HL-60 (cell line): ENCODE measurements around the gene SELENOT.

Experiments used
- DNase-seq, 2 experiments: peaks; one replicate each; pipeline ENCODE4 v3.0.0-alpha.2; 2010 to 2020; ENCODE audit warnings: low read depth in 1 of 2, low spot score in 1 of 2
- H3K27ac ChIP-seq: fragments of 250-450 bp; sonication (Bioruptor Pico); replicated peaks from 2 replicates; pipeline ENCODE4 v1.5.1; 2020; ENCODE audit warnings: mild to moderate bottlenecking, moderate library complexity
- H3K27me3 ChIP-seq: fragments of 250-450 bp; sonication (Bioruptor Pico); 2 replicates; pipeline ENCODE4 v1.5.1; 2021; ENCODE audit warnings: mild to moderate bottlenecking, moderate library complexity; ENCODE audit not compliant: insufficient read depth, poor library complexity, severe bottlenecking
- H3K4me3 ChIP-seq: replicated peaks from 2 replicates; pipeline ENCODE4 v1.5.1; 2011; ENCODE audit warnings: mild to moderate bottlenecking, control low read depth, low read length; ENCODE audit not compliant: insufficient read depth
- GABPA ChIP-seq: IDR thresholded peaks from 2 replicates; pipeline ENCODE4 v1.6.1; 2012; ENCODE audit warnings: low read depth
- POLR2AphosphoS5 ChIP-seq: IDR thresholded peaks from 2 replicates; pipeline ENCODE4 v1.6.1; 2012; ENCODE audit warnings: low read depth
- SPI1 ChIP-seq: IDR thresholded peaks from 2 replicates; pipeline ENCODE4 v1.6.1; 2012; ENCODE audit warnings: low read depth, mild to moderate bottlenecking, borderline replicate concordance
- TF ChIP-seq, protein P1 (sequence below): IDR thresholded peaks from one replicate; pipeline ENCODE4 v1.5.1; 2011; ENCODE audit warnings: low read length, control low read depth, inconsistent platforms; ENCODE audit not compliant: insufficient read depth
- TF ChIP-seq, protein P2 (sequence below): IDR thresholded peaks from 2 replicates; pipeline ENCODE4 v1.6.1; 2012; ENCODE audit warnings: low read depth; ENCODE audit not compliant: insufficient replicate concordance

The SELENOT gene

DNA sequence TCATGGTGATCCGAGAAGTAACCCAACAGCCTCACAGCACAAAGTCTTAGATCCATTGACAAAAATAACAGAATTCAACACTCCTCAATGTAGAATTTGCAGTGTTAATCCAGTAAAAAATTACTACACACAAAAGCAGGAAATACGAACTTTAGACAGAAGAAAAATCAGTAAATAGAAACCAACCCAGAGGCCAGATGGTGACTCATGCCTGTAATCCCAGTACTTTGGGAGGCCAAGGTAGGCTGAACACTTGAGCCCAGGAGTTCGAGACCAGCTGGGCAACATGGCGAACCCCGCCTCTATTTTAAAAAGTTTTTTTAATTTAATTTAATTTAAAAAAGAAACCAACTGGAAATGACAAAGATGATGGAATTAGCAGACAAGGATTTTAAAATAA is 36.1 kb downstream of the SELENOT start:
- DNase-seq: no peak
- TF ChIP-seq, protein P1, sequence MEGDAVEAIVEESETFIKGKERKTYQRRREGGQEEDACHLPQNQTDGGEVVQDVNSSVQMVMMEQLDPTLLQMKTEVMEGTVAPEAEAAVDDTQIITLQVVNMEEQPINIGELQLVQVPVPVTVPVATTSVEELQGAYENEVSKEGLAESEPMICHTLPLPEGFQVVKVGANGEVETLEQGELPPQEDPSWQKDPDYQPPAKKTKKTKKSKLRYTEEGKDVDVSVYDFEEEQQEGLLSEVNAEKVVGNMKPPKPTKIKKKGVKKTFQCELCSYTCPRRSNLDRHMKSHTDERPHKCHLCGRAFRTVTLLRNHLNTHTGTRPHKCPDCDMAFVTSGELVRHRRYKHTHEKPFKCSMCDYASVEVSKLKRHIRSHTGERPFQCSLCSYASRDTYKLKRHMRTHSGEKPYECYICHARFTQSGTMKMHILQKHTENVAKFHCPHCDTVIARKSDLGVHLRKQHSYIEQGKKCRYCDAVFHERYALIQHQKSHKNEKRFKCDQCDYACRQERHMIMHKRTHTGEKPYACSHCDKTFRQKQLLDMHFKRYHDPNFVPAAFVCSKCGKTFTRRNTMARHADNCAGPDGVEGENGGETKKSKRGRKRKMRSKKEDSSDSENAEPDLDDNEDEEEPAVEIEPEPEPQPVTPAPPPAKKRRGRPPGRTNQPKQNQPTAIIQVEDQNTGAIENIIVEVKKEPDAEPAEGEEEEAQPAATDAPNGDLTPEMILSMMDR: no peak
- TF ChIP-seq, protein P2, sequence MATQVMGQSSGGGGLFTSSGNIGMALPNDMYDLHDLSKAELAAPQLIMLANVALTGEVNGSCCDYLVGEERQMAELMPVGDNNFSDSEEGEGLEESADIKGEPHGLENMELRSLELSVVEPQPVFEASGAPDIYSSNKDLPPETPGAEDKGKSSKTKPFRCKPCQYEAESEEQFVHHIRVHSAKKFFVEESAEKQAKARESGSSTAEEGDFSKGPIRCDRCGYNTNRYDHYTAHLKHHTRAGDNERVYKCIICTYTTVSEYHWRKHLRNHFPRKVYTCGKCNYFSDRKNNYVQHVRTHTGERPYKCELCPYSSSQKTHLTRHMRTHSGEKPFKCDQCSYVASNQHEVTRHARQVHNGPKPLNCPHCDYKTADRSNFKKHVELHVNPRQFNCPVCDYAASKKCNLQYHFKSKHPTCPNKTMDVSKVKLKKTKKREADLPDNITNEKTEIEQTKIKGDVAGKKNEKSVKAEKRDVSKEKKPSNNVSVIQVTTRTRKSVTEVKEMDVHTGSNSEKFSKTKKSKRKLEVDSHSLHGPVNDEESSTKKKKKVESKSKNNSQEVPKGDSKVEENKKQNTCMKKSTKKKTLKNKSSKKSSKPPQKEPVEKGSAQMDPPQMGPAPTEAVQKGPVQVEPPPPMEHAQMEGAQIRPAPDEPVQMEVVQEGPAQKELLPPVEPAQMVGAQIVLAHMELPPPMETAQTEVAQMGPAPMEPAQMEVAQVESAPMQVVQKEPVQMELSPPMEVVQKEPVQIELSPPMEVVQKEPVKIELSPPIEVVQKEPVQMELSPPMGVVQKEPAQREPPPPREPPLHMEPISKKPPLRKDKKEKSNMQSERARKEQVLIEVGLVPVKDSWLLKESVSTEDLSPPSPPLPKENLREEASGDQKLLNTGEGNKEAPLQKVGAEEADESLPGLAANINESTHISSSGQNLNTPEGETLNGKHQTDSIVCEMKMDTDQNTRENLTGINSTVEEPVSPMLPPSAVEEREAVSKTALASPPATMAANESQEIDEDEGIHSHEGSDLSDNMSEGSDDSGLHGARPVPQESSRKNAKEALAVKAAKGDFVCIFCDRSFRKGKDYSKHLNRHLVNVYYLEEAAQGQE: no peak
- TF ChIP-seq GABPA (no peak), POLR2AphosphoS5 (no peak), SPI1 (no peak)
- Histone ChIP-seq H3K27ac (no peak overlapping the region), H3K27me3 (no peaks in the 10 kb centered on the region), H3K4me3 (no peak overlapping the region)

DNA sequence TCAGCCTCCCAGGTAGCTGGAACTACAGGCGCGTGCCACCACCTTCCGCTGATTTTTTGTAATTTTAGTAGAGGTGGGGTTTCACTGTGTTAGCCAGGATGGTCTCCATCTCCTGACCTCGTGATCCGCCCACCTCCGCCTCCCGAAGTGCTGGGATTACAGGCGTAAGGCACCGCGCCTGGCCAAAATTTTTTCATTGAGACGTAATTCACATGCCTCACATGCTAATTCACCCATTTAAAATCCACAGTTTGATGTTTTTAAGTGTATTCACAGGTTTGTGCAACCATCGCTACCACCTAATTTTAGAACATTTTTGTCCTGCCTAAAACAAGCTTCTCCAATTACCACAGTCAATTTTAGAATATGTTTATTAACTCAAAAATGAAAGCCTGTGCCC is 37.1 kb downstream of the SELENOT start:
- Histone ChIP-seq H3K27ac (no peak overlapping the region), H3K27me3 (no peaks in the 10 kb centered on the region), H3K4me3 (no peak overlapping the region)
- TF ChIP-seq GABPA (no peak), SPI1 (no peak)
- DNase-seq: no peak

DNA sequence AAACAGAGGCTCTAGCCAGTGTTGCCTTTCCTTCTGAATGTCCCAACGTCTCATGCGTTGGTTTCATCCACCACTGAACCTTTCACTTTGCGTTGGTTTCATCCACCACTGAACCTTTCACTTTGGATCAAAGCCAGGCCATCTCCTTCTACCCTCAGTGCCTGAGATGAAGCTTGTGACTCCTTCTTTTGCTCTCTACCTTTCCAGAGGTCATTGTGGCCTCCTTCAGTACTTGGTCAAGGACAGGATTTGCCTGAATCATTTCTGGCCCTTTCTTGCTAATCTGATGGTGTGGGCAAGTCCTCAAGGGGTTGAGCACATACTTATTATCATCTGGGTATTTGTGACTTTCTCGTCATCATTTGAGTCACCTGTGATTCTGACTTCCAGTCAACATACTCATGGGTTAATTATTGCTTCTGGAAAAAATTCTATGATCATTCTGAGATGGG is 50.0 kb downstream of the SELENOT start:
- no peak overlapping the region for H3K27ac ChIP-seq
- H3K27me3 ChIP-seq: no peaks in the 10 kb centered on the region
- no peak for DNase-seq
- TF ChIP-seq POLR2AphosphoS5 (no peak), GABPA (no peak), SPI1 (no peak)
- TF ChIP-seq, protein P2: no peak
- TF ChIP-seq, protein P1: no peak
- H3K4me3 ChIP-seq: no peak overlapping the region

DNA sequence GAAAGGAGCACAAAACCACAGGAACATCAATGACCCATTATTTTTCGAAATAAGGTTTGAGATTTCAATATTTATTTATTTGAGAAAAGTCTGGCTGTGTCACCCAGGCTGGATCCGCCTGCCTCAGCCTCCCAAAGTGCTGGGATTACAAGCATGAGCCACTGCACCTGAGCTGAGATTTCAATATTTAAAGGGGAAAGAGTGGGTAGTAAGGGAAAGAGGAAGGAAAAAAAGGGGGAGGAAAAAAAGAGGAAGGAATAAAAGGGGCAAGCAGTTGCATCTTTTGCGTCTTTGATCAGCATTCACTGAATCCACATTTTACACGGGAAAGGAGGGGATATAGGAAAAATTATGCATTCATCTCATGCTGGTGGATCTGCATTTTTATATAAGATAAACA is 53.2 kb downstream of the SELENOT start:
- no peaks in the 10 kb centered on the region for H3K27me3 ChIP-seq
- DNase-seq: no peak
- no peak overlapping the region for H3K27ac ChIP-seq
- no peak overlapping the region for H3K4me3 ChIP-seq
- TF ChIP-seq, protein P1: no peak
- TF ChIP-seq, protein P2: no peak
- TF ChIP-seq SPI1: no peak
- no peak for TF ChIP-seq GABPA
- no peak for TF ChIP-seq POLR2AphosphoS5
